T-helper 17 cell (primary cell): ENCODE measurements around the gene NEURL1B. TPM values are rescaled to one million over a fixed set of nuclear protein-coding genes. Genes with fewer than 3 reads are reported as not detected.

Experiments used
- ATAC-seq: fragments of 150-1000 bp; cut with Tn5 transposase; 2 replicates; pipeline ENCODE4 v1.10.0; 2021; ENCODE audit warnings: mild to moderate bottlenecking, moderate library complexity
- DNase-seq, 3 donors: peaks; one replicate each; pipeline versions ENCODE4 v3.0.0 to v3.0.0-alpha.2; 2020 to 2021
- H3K9me3 ChIP-seq: one replicate; pipeline ENCODE4 v1.7.0; 2013; ENCODE audit warnings: low read length, mild to moderate bottlenecking; ENCODE audit not compliant: control insufficient read depth, poor library complexity, severe bottlenecking
- H3K27ac Mint-ChIP-seq: one replicate; pipeline ENCODE4 v1.8.0; 2022; ENCODE audit warnings: mild to moderate bottlenecking, moderate library complexity, mixed read lengths
- H3K27me3 Mint-ChIP-seq: one replicate; pipeline ENCODE4 v1.8.0; 2022; ENCODE audit warnings: mixed read lengths
- H3K36me3 Mint-ChIP-seq: one replicate; pipeline ENCODE4 v1.8.0; 2022; ENCODE audit warnings: low read depth, mixed read lengths
- H3K4me1 Mint-ChIP-seq: one replicate; pipeline ENCODE4 v1.8.0; 2022; ENCODE audit warnings: mild to moderate bottlenecking, mixed read lengths
- H3K4me3 Mint-ChIP-seq: one replicate; pipeline ENCODE4 v1.8.0; 2022; ENCODE audit warnings: mild to moderate bottlenecking, moderate library complexity, mixed read lengths
- total RNA-seq, 4 donors: library from RNA in 2 of 4; stranded (reverse) in 2 of 4; gene quantifications; one replicate each; pipeline ENCODE4 v1.2.3 and lab custom pipeline; 2022 to 2026

NEURL1B gene
- under 1 TPM; 0.07 to 0.23 TPM for total RNA-seq
- total RNA-seq (lab: John Stamatoyannopoulos, UW), result 0 to 0.23 reads per million in 2 donors

GRCh38 chr5:172640822-172641358 lies at the start of gene NEURL1B:
TSS of gene NEURL1B (plus strand) at chr5:172641263. CDS start at chr5:172641407, 144 bp downstream.
- DNase-seq (peak in 2 of 3 donors; percentile 25 to 30), ATAC-seq (peak; percentile 86)
- Mint-ChIP-seq H3K4me3 (peak within 1 kb of the TSS; percentile 83), H3K27me3 (peaks cover 64% of the 10 kb centered on the region), H3K27ac (no peak within 1 kb of the TSS), H3K36me3 (peaks cover 4% of the 10 kb centered on the region), H3K4me1 (peaks cover 8% of the 10 kb centered on the region)
- H3K9me3 ChIP-seq, result no peaks in the 10 kb centered on the region

GRCh38 chr5:172591636-172592035 lies 49.4 kb upstream of the NEURL1B start:
- DNase-seq, result no peak
- Mint-ChIP-seq H3K27me3 (peaks cover 36% of the 10 kb centered on the region), H3K4me3 (no peak overlapping the region), H3K36me3 (no peaks in the 10 kb centered on the region), H3K4me1 (peaks cover 3% of the 10 kb centered on the region), H3K27ac (no peak overlapping the region)
- no peaks in the 10 kb centered on the region for H3K9me3 ChIP-seq
- ATAC-seq, result no peak

- ATAC-seq (no peak), DNase-seq (no peak)
- Mint-ChIP-seq H3K27ac (no peak overlapping the region), H3K27me3 (peaks cover 29% of the 10 kb centered on the region), H3K4me1 (peaks cover 3% of the 10 kb centered on the region), H3K4me3 (no peak overlapping the region), H3K36me3 (no peaks in the 10 kb centered on the region)
- H3K9me3 ChIP-seq, result no peaks in the 10 kb centered on the region
These were observed 48.2 kb upstream of the NEURL1B start for GRCh38 chr5:172592881-172593280.

- Mint-ChIP-seq H3K36me3 (no peaks in the 10 kb centered on the region), H3K27ac (no peak overlapping the region)
These were observed 47.8 kb upstream of the NEURL1B start for GRCh38 chr5:172593306-172593705.

GRCh38 chr5:172593721-172594235 lies 47.3 kb upstream of the NEURL1B start:
- no peaks in the 10 kb centered on the region for H3K36me3 Mint-ChIP-seq

More at GRCh38 chr5:172593306-172593705, 47.8 kb upstream of the NEURL1B start:
- ATAC-seq, result no peak
- H3K4me3 Mint-ChIP-seq, result no peak overlapping the region
- peaks cover 25% of the 10 kb centered on the region for H3K27me3 Mint-ChIP-seq
- H3K9me3 ChIP-seq, result no peaks in the 10 kb centered on the region
- peaks cover 3% of the 10 kb centered on the region for H3K4me1 Mint-ChIP-seq
- DNase-seq, result no peak

GRCh38 chr5:172594431-172594830 lies 46.6 kb upstream of the NEURL1B start:
- Mint-ChIP-seq H3K36me3 (peaks cover 2% of the 10 kb centered on the region), H3K27ac (no peak overlapping the region), H3K4me1 (peaks cover 6% of the 10 kb centered on the region), H3K27me3 (peaks cover 24% of the 10 kb centered on the region), H3K4me3 (no peak overlapping the region)
- ATAC-seq (no peak), DNase-seq (no peak)
- H3K9me3 ChIP-seq, result no peaks in the 10 kb centered on the region

More at GRCh38 chr5:172593721-172594235, 47.3 kb upstream of the NEURL1B start:
- no peak overlapping the region for H3K4me3 Mint-ChIP-seq
- no peak for DNase-seq
- H3K4me1 Mint-ChIP-seq, result peaks cover 3% of the 10 kb centered on the region
- ATAC-seq, result no peak
- no peak overlapping the region for H3K27ac Mint-ChIP-seq
- peaks cover 24% of the 10 kb centered on the region for H3K27me3 Mint-ChIP-seq
- H3K9me3 ChIP-seq, result no peaks in the 10 kb centered on the region

GRCh38 chr5:172594867-172595466 lies 46.1 kb upstream of the NEURL1B start:
- Mint-ChIP-seq H3K27ac (no peak overlapping the region), H3K4me1 (peaks cover 6% of the 10 kb centered on the region), H3K27me3 (peaks cover 27% of the 10 kb centered on the region), H3K4me3 (no peak overlapping the region), H3K36me3 (peaks cover 2% of the 10 kb centered on the region)
- H3K9me3 ChIP-seq, result no peaks in the 10 kb centered on the region
- DNase-seq (no peak), ATAC-seq (no peak)

- no peaks in the 10 kb centered on the region for H3K9me3 ChIP-seq
- peaks cover 6% of the 10 kb centered on the region for H3K4me1 Mint-ChIP-seq
- ATAC-seq (no peak), DNase-seq (no peak)
- H3K36me3 Mint-ChIP-seq, result peaks cover 2% of the 10 kb centered on the region
- no peak overlapping the region for H3K4me3 Mint-ChIP-seq
- peaks cover 30% of the 10 kb centered on the region for H3K27me3 Mint-ChIP-seq
- H3K27ac Mint-ChIP-seq, result no peak overlapping the region
These were observed 45.2 kb upstream of the NEURL1B start for GRCh38 chr5:172595596-172596455.

GRCh38 chr5:172596638-172597231 lies 44.3 kb upstream of the NEURL1B start:
- Mint-ChIP-seq H3K36me3 (peaks cover 2% of the 10 kb centered on the region), H3K4me1 (peaks cover 6% of the 10 kb centered on the region), H3K27me3 (peaks cover 30% of the 10 kb centered on the region), H3K27ac (no peak overlapping the region), H3K4me3 (no peak overlapping the region)
- no peaks in the 10 kb centered on the region for H3K9me3 ChIP-seq
- ATAC-seq (no peak), DNase-seq (no peak)

GRCh38 chr5:172597755-172598155 lies 43.3 kb upstream of the NEURL1B start:
- Mint-ChIP-seq H3K4me1 (peaks cover 6% of the 10 kb centered on the region), H3K4me3 (no peak overlapping the region), H3K27me3 (peaks cover 33% of the 10 kb centered on the region), H3K27ac (no peak overlapping the region), H3K36me3 (peaks cover 2% of the 10 kb centered on the region)
- ATAC-seq (no peak), DNase-seq (no peak)
- H3K9me3 ChIP-seq, result no peaks in the 10 kb centered on the region

GRCh38 chr5:172598251-172599203 lies 42.5 kb upstream of the NEURL1B start:
- H3K4me1 Mint-ChIP-seq, result peaks cover 6% of the 10 kb centered on the region
- H3K27ac Mint-ChIP-seq, result no peak overlapping the region
- no peak for DNase-seq
- H3K4me3 Mint-ChIP-seq, result no peak overlapping the region
- H3K9me3 ChIP-seq, result no peaks in the 10 kb centered on the region
- H3K27me3 Mint-ChIP-seq, result peaks cover 25% of the 10 kb centered on the region
- ATAC-seq, result no peak
- H3K36me3 Mint-ChIP-seq, result peaks cover 2% of the 10 kb centered on the region

- Mint-ChIP-seq H3K4me1 (peaks cover 6% of the 10 kb centered on the region), H3K4me3 (no peak overlapping the region), H3K27me3 (peaks cover 26% of the 10 kb centered on the region), H3K27ac (no peak overlapping the region), H3K36me3 (peaks cover 2% of the 10 kb centered on the region)
- DNase-seq (no peak), ATAC-seq (no peak)
- no peaks in the 10 kb centered on the region for H3K9me3 ChIP-seq
These were observed 41.9 kb upstream of the NEURL1B start for GRCh38 chr5:172599204-172599567.
